Stimulated activated CD4-positive, alpha-beta T cell treated with anti-CD3 and anti-CD28 coated beads, TNF-alpha, amount 100 ng/mL, for 48 hours (primary cell): Measurements from ENCODE around the gene TMEM218.
"Not testable (repeated sequence)": the region's sequence is repeated elsewhere in the genome, so short reads cannot be mapped to it uniquely, and the experiment has no call there.

Source experiments
- DNase-seq, 3 donors: peaks; one replicate each; pipeline ENCODE4 v3.0.0-alpha.2; 2020; ENCODE audit warnings: low read depth in 3 of 3

The TMEM218 gene

DNA sequence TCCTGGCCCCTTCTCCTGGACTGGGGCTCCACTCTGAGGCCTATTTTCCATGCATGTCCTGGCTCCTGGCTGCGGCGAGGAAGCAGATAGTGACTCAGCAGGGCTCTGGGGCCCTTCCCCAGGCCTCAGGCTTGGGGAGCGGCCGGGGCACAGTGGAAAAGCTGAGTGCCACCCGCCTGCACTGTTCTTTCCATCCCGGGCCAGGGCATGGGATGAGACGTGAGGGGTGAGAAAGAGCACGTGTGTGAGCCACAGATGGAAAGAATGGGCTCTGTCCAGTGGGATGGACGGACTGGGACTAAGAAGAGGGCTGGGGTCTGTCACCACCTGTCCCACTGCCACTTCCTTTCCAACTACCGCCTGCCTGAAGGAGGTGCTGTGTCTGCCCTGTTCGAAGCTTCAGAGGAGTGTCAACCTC lies 35.5 kb downstream of the TMEM218 start:
- DNase-seq, result no peak

DNA sequence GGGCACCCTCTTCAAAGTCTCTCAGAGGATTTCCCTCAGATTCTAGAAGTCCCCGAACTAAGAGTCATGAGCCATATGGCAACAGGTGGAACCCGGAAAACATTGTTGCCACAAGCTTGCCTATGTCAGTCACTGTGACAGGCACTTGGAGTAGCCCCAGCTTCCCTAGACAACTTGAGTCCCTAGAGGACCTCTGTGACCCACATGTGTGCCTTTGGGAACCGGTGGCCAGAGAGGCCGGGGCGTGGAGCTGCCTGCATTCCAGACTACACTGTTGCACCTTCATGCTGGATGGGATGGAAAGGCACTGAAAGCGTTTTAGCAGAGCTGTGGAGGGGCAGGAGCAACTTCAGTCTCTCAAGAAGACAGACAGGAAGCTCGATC lies 36.2 kb downstream of the TMEM218 start:
- DNase-seq, result no peak

DNA sequence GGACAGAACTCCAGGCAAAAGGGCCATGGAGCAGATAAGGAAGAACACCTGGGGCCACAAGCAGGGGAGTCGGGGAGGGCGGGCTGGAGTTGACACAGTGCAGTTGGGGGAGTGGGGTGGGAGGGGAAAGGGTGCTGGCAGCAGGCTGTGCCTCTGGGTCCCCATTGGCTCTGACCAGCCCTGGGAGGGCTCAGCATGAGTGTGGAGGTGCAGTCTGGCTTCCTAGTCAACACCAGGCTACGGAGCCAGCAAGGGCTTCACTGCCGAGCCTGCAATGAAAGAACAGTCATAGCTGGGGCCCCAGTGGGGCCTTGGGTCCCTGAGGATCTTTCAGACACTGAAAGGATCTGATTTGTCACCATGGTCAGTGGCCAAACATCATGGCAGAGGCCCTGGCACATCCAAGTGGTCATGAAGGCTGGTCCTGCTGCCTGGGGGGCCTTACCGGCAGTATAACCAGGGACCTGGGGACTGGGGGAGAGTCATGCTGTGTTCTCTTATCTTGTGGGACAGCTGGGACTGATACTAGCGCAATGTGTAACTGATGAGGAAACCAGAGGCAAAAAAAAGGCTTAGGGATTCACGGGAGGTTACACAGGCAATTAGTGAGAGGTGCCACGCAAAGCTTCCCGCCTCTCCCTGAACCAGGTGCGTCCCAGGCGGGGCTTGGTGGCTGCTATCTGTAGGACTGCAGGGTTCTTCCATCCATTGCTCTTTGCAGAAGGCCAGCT lies 36.8 kb downstream of the TMEM218 start:
- DNase-seq, result no peak

DNA sequence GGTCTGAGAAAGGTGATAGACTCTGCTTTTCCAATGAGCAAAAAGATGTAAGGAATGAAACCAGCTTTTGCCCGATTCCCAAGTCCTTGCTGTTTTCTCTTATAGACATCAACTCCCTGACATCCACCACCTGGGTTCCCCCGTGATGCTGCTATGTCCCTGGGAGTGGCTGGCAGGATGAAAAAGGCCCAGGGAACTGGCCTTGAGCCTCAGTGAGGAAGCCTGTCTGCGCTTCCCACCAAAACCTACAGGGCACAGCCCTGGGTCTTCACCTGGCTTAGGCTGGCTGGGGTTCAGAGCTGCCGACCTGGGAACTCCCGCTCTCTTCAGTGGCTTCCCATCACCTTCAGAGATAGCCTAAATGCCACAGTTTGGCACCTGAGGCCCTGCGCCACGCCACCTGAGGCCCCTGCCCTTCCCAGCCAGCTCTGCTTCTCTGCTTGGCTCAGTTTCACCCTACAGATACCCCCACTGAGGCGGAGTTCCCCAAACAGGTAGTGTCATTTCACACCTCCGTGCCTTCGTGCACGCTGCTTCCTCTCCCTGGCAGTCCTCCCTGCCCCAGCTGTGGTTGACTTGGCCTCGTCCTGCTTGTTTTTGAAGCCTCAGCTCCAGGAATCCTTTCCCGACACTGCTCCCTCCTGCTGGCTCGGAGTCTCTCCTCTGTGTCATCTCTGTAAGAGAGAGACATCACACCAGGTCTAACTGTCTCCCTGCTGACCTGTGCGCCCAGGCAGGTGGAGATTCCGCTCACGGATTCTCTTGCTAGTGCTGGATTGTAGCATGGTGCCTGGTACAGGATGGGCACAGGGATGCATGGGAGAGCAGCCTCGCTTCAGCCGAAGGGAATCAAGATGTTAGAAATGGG lies 37.6 kb downstream of the TMEM218 start:
- DNase-seq, result no peak

DNA sequence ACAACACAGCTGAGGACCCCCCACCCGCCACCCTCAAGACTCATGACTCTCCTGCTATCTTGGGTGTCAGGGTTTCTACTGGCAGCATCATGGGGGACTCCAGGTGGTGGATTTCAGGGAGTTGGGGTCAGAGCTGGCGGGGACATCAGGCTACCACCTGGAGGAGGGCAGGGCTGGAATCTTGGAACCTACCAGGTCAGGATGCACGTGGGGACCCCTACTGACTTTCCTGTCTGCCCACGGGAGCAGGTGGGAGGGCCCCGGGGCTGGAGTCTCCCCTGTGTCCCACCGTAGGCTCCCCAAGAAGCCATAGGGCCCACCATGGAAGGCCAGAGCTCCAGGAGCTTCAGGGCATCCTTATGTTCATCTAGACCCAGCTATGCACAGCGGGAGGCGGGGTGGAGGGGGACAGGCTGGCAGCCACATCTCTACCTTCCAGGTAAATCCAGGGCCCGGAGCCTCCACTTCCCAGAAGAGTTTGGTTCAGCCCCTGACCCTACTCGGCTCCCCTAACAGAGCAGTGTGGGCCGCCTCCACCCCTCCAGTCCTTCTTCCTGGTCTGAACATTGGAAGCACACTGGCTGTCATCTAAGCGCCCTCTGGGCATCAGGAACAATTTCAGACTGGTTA lies 38.4 kb downstream of the TMEM218 start:
- DNase-seq, result no peak

DNA sequence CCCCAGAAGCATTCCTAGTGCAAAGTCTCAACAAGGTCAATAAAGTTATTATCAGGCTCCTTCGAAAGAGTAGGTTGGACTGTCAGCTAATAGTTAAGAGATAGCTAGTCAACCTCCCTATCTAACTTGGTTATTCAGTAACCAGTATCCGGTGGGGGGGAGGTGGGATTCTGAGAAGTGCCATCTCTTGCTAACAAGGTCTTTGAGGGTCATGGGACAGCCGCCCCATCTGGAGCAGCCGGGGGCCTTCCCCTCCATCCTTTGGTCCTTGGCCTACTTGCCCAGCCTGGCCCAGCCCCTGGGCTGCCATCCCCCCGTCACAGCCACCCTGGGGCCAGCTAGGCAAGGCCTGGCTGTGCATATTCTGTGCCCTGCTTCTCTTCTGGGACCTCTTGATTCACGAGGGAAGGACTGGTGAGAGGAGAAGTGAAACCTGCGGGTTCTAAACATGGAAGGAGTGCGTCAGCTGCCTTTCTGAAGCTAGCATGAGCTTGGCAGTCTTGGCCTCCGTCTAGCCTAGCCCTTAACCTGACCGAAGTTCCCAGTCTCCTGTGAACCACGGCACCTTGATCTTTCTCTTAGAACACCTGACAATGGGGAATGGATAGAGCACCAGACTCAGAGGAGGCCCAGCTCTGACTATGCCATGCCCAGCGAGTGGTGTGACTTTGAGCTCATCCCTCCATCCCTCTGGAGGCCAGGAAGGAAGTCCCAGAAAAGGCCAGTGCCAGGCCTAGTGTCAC lies 39.0 kb downstream of the TMEM218 start:
- no peak for DNase-seq

DNA sequence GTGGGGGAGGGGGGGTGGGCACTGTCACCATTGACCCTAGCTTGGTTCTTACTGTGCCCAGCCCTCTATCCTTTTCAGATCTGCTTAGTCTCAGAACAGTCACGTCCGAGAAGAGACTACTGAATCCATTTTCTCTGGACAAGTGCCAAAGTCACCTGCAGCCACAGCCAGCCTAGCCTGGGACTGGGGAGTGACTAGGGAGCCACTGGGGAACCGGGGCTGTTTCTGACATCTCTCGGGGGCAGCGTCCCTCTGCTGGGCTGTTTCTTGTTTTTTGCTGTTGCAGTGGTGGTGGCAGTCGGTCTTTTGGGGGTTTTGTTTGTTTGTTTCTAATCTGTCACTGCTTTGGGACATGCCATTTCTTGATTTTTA lies 39.6 kb downstream of the TMEM218 start:
- no peak for DNase-seq

DNA sequence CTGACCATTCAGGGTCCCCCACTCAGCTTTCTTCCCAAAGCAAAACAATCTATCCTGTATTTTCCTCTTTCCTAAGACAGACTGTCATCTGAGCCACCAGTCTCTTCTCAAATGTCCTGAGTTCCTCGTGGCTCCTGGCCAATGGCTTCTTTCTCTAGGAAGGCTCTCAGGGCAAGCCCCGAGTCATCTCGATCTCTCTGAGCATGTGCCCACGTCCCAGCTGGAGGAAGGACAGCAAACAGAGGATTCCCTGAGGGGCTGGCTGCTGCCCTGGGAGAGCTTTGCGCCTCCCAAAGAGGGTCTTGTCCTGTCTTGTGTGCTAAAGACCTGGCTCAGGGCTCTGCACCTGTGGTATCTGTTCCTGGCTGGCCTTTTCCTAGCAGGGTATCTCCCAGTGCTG lies 40.0 kb downstream of the TMEM218 start:
- DNase-seq, result no peak

DNA sequence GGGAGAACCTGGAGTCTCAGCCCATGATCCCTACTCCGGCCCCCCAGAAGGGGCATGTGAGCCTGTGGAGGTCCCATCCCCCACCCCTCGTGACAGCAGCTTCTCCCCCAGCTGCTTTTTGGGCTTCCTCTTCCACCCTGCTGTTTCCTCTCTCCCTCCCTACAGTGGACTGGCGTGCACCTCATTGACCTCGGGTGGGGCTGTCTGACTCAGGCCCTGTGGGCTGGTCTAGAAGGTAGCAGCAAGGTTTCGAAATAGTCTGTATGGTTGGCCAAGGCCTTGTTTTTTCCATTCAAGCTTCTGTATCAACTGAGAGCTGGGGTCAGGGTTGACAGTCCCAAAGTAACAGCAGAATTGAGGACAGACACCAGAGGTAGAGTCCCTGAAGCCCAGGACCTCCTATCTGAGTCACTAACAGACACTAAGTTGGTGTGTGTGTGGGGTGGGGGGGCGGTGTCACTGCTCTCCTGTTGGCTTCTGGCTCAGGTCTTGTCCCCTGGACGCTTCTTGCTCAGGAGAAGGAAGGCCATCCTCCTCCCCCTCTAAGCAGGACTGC lies 40.6 kb downstream of the TMEM218 start:
- no peak for DNase-seq

DNA sequence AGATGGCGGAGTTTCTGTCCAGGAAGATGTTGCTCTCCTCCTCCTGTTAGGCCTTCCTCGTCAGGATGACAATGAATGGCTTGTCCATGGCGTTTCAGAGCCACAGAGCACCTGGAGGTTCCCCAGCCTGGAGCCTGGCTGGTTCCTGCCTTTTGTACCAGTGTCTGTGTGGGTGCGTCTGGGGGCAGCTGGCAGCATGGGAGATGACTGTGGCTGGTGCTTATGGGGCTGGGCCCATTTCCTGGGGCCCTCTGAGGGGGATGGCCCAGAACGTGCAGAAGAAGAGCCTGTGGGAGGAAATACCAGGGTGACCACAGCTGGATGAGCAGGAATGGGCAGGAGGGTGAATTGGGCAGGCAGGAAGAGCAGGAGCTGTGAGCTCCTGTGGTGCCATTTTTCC lies 41.6 kb downstream of the TMEM218 start:
- DNase-seq, result no peak

DNA sequence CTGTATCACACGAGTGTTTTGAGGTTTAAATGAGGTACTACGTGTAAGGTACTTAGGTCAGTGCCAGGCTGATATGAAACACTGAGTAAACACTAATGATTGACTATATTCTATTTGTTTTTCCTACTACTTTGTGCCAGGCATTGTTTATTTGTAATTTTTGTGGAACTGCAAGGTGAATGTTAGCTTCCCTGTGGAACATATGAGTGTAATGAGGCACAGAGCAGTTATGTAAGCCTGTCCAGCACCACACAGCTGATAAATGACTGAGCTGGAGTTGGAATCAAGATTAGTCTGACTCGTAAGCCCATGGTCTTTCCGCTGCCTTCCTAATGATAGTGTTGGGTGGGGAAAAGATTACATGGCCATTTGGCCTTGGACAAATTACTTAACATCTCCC lies 42.4 kb downstream of the TMEM218 start:
- DNase-seq, result no peak

DNA sequence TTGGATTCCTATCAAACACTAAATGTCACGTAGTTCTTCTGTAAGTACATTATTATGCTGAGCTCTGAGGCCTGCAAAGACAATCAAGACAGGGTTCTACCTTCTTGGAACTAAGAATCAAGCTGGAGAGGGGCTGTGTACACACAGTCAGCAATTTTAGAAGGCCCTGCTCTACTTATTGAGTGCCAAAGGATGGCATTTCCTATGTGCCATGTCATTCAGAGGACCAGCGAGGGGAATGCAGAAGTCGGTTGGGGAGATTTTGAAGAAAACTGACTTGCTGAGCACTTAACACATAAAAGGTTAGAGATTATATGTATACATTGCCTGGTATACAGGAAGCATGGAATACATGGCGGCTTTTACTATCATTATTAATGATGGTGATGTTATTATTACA lies 43.1 kb downstream of the TMEM218 start:
- no peak for DNase-seq

DNA sequence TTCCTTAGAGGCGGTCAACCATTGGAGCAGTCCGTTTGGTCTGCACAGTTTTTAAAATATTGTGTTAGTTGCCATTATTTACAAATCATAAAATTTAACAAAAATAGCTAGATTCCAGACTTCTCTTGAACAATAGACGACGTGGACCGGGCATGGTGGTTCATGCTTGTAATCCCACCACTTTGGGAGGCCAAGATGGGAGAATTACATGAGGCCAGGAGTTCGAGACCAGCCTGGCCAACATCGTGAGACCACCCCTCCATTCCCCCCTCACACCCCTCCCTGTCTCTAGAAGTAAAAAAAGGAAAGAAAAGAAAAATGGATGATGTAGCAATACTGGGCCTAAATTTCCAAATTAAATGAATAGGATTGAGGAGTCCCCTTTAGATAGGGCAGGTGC lies 47.4 kb downstream of the TMEM218 start:
- DNase-seq, result no peak

DNA sequence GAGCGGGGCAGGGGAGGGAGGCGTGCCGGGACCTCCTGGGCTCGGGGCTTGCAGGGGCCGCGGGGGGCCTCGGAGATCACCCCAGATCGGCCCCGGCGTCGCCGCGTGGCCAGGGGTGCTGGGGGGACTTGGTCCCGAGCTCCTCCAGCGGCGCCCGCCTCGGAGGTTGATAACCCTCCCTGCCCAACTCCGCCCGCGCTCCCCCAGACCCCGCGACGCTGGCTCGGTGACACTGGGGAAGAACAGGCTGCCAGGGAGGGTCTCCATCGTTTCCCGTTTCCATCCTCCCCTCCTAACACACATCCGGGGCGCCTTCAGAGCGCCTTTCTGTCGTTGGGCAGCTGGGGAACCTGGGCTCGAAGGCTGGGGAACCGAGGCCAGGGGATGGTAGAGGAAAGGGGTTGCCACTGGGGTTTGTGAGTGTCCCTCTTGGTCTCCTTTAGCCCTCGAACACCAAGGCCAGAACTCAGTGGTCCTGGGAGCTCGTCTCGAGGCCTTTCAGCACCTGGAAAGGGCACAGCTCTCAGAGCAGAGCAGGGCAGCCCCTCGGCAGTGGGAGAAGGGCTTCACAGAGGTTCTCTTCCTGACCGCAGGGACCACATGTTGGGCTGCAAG lies 47.9 kb downstream of the TMEM218 start:
- DNase-seq, result no peak

DNA sequence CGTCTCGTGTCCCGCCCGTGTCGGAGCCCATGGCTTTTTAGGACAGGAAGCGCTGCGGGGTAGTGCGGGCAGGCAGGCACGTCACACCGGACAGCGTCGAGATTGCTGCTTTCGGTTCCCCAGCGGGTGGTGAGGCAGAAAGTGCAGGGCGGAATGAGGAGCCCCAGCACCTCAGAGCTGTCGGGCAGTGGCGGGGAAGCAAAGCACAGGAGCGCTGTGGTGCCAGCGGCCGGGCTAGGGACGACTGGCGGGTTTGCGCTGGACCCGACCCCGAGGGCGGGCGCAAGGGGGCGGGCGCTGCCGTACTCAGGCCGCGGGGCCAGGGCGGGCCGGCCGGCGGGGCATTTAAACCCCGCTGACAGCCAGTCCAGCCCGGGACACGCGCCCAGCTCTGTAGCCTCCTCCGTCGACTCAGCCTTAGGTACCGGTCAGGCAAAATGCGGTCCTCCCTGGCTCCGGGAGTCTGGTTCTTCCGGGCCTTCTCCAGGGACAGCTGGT lies 48.4 kb downstream of the TMEM218 start, which contains the start of gene SLC37A2:
TSS of gene SLC37A2 (plus strand) at position 375 of the 498 bp plus-strand sequence. CDS start at position 438, 63 bp downstream.
- peak in 1 of 3 donors; percentile 32 for DNase-seq

DNA sequence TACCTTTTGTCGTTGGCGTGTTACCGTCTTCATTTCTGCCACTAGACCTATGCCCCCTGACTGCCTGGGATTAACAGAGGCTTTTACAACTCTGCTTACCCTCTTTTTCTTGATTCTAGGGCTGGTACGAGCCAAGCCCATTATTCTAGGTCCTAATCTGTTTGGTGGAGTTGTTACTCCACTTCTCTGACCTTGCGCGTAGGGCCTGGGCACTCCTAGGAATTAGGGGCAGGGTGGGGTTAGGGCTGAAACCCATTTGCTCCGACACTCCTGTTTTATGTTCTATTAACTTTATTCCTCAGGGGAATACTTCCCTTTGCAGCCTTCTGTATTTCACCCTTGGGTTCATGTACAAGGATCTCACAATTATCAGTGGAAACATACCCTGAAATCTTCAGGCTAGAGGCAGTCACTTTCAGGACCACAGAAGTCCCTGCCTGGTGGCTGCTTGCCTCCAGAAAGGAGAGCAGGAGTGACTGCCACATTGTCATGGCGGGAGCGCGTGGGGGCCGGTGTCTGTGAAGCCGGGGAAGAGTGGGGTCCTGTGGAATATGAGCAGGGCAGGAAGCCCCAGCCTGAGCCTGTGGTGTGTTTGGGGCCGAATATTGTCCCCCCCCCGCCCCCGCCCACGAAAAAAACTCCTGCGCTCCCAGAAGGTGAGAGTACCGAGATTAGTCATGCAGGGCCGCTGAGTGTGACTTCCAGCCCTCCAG lies 49.1 kb downstream of the TMEM218 start:
- no peak for DNase-seq

DNA sequence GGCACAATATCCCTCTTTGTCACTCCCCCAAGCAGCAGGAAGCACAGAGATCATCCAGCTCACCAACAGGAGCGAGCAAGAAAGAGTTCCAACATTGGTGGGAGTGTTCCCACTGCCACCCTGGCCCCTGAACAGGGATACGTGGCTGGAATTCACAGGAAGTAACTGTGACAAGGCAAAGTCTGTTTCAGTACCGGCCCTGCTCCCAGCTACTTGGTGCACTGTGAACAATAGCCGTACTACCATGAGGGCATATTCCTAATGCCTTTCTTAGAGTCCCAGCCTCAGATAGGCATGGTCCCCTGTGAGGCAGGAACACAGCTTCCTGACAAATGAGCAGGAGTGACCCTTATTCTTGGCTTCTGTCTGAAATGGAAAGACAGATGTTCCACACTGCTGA lies 50.1 kb downstream of the TMEM218 start:
- DNase-seq, result no peak

DNA sequence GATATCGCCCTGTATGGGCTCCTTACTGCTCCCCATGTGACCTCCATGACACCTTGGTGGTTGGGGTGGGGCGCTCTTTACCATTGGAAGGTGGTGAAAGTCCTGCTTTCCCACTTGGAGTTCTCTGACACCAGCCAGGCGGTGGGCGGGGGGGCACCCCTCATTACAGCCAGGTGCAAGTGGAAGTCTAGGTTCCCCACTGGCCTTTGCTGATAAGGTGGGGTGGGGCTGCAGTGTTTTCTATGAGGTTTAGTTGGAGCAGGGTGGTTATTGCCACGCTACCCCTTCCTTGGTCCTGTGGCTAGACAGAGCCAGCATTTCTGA lies 53.8 kb downstream of the TMEM218 start:
- no peak for DNase-seq

DNA sequence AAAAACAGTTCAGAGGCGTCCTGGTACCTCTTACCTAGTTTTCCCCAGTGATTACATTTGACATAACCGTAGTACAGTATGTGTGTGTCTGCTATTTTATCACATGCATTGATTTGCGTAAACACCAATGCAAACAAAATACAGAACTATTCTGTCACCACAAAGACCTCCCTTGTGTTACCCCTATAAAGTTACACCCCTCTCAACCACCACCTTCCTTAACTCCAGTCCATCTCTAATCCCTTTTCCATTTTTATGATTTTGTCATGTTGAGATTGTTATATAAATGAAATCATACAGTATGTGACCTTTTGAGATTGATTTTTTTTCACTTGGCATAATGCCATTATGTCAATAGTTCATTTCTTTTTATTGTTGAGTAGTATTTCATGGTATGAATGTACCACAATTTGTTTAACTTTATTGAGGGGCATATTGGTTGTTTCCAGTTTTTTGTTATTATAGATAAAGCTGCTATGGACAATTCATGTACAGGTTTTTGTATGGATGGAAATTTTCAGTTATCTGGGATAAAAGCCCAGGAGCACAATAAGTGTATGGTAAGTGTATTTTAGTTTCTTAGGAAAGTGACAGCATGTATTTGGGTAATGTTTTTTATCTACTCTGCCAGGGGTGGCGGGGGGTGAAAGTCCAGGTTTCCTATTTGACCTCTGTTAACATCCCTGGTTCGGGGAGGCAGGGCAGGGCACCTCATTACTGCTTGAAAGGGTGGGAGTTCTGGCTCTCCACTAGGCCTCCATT lies 54.3 kb downstream of the TMEM218 start:
- DNase-seq, result no peak

DNA sequence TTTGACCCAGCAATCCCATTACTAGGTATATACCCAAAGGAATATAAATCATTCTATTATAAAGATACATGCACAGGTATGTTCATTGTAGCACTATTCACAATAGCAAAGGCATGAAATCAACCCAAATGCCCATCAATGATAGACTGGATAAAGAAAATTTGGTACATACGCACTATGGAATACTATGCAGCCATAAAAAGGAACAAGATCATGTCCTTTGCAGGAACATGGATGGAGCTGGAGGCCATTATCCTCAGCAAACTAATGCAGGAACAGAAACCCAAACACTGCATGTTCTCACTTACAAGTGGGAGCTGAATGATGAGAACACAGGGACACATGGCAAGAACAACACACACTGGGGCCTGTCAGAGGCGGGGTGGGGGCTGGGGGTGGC lies 55.3 kb downstream of the TMEM218 start:
- not testable (repeated sequence) for DNase-seq
